ENCODE measurements around the gene MINK1.
"Not testable (repeated sequence)": the region's sequence is repeated elsewhere in the genome, so short reads cannot be mapped to it uniquely, and the experiment has no call there.

Gene MINK1

DNA sequence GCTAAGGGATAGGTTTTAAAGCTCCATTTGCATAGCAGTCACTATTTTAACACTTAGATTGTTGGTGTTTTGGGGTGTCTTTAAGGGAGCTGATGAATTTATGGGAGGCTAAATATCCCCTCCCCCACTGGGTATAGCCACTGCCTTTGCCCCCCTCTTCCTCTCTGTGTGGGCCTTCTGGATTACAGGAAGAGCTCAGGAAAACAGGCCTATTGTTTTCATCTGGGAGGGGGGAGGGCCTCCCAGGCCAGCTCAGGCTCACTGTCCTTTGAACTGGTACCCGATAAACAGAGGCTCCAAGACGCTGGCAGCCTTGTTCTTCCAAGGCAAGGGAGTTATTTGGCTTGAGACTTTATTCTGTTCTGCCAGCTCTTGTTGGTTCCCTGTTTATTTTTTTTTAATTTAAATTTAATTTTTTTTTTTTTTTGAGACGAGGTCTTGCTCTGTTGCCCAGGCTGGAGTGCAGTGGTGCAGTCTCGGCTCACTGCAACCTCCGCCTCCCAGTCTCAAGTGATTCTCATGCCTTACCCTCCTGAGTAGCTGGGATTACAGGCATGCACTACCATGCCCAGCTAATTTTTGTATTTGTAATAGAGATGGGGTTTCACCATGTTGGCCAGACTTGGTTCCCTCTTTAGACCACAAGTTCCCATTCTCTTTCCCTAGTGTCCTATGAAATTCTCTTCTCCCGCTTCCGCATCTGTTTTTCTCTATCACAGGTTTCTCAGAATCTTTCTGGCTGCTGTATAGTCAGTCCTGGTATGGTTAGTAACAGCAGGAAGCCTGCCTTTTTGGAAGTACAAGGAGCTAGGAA is 25.1 kb downstream of the MINK1 start:
- no peak for TF ChIP-seq ZFX (IDR thresholded peaks at IDR 0.05; ENCODE audit: borderline replicate concordance)
- TF ChIP-seq, protein P1, sequence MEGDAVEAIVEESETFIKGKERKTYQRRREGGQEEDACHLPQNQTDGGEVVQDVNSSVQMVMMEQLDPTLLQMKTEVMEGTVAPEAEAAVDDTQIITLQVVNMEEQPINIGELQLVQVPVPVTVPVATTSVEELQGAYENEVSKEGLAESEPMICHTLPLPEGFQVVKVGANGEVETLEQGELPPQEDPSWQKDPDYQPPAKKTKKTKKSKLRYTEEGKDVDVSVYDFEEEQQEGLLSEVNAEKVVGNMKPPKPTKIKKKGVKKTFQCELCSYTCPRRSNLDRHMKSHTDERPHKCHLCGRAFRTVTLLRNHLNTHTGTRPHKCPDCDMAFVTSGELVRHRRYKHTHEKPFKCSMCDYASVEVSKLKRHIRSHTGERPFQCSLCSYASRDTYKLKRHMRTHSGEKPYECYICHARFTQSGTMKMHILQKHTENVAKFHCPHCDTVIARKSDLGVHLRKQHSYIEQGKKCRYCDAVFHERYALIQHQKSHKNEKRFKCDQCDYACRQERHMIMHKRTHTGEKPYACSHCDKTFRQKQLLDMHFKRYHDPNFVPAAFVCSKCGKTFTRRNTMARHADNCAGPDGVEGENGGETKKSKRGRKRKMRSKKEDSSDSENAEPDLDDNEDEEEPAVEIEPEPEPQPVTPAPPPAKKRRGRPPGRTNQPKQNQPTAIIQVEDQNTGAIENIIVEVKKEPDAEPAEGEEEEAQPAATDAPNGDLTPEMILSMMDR (IDR thresholded peaks at IDR 0.05), result no peak
- no peak overlapping the region for H3K27ac ChIP-seq

DNA sequence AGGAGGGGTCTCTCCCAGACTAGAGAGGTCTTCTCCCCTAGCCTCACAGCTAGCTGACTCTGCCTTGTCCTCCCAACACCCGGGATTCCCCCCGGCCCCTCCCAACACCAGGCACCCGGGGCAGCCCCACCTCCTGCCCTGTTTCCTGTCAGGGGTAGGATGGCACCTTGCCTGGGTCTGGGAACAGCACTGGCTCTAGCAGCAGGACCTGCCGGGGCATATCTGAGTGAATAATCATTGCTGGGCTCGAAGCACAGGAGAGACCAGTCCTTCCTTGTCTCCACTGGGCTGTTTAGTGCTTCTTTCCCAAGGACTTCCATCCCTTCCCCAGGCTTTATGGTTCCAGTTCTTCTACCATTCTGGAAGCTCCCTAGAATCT is 25.7 kb downstream of the MINK1 start:
- no peak overlapping the region for H3K27ac ChIP-seq

DNA sequence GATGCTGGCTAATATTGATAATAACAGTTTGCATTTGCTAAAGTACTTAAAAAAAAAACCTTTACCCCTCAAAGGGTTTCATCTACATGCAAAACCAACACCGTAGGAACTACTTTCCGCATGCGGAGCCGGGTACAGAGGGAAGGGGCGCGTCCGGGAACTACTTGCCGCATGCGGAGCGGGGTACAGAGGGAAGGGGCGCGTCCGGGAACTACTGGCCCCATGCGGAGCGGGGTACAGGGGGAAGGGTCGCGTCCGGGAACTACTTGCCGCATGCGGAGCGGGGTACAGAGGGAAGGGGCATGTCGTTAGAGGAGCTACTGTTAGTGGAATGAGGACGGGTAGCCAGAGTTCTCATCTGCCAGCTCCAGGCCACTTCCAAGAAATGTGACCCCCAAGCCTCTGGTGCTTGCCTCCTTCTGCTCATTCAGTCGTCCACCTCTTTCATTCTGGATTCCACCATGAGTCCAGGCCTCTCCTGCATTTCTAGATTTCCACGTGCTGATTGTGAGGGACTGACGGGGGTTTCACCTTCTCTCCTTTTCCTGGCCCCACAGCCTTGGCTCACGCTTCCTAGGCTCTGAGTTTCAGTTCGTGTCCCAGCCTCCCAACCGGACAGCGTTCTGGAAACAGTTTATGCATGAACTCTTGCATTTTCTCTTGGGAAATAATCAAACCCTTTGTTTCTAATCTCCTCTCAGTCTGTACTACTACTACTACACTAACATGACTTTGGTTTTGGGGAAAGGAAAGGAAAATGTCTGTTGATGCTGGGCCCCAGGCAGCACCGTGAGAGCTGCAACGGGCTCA is 26.9 kb downstream of the MINK1 start:
- TF ChIP-seq, protein P1 (IDR thresholded peaks at IDR 0.05), result no peak
- no peak for TF ChIP-seq ZFX (IDR thresholded peaks at IDR 0.05; ENCODE audit: borderline replicate concordance)
- no peak overlapping the region for H3K27ac ChIP-seq

More for the DNA sequence above, 25.7 kb downstream of the MINK1 start:
- TF ChIP-seq ZFX (IDR thresholded peaks at IDR 0.05; ENCODE audit: borderline replicate concordance), result no peak
- TF ChIP-seq, protein P1 (IDR thresholded peaks at IDR 0.05), result no peak

DNA sequence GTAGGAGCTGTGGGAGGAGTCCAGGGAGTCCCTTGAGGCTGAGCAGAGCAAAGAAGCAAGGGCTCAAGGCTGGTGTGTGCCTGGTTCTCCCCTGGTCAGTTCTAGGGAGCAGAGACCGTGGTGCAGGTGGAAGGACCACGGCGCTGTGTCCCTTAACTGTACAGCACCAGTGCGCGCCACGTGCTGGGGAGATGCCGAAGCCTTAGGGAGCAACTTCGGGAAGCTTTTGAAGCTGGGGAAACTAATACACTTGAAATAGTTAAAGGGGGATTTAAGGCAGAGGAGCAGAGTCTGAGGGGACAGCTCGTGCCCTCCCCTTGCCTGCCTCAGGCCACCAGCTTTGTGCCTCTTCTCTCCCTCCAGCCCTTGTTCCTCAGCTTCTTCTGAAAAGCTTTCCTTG is 27.5 kb downstream of the MINK1 start:
- H3K27ac ChIP-seq, result no peak overlapping the region
- TF ChIP-seq, protein P1 (IDR thresholded peaks at IDR 0.05), result no peak
- TF ChIP-seq ZFX (IDR thresholded peaks at IDR 0.05; ENCODE audit: borderline replicate concordance), result no peak

GRCh38 chr17:4861052-4861451 is 27.9 kb downstream of the MINK1 start:
- TF ChIP-seq, protein P1 (IDR thresholded peaks at IDR 0.05), result no peak
- no peak for TF ChIP-seq ZFX (IDR thresholded peaks at IDR 0.05; ENCODE audit: borderline replicate concordance)

GRCh38 chr17:4862720-4863119 is 29.6 kb downstream of the MINK1 start:
- no peak overlapping the region for H3K27ac ChIP-seq
- TF ChIP-seq, protein P1 (IDR thresholded peaks at IDR 0.05), result no peak
- no peak for TF ChIP-seq ZFX (IDR thresholded peaks at IDR 0.05; ENCODE audit: borderline replicate concordance)

More at GRCh38 chr17:4861052-4861451, 27.9 kb downstream of the MINK1 start:
- no peak overlapping the region for H3K27ac ChIP-seq

DNA sequence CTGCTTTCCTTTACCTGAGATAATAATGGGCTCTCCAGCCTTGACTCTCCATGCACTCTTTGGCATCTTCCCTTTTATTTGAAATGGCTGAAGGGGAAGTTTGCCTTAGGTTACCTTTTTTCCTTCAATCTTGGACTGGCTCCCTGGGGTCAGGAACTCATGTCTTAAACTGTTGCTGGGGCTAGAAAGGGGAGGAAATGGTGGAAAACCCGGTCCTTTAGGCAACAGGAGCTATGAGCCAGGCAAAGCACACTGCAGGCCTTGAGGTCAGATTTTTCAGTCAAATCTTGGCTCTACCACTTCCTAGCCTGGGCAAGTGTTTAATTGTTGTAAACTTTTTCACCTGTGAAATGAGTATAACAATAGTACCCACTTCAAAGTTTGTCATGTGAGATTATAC is 30.2 kb downstream of the MINK1 start:
- H3K27ac ChIP-seq, result no peak overlapping the region
- no peak for TF ChIP-seq ZFX (IDR thresholded peaks at IDR 0.05; ENCODE audit: borderline replicate concordance)
- TF ChIP-seq, protein P1 (IDR thresholded peaks at IDR 0.05), result no peak

DNA sequence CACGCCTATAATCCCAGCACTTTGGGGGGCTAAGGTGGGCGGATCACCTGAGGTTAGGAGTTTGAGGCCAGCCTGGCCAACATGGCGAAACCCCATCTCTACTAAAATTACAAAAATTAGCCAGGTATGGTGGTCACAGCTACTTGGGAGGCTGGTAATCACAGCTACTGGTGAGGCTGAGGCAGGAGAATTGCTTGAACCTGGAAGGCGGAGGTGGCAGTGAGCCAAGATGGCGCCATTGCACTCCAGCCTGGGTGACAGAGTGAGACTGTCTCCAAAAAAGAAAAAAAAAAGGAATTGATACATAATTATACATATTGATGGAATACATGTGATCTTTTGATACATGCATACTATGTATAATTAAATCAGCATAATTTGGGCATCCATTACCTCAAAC is 34.4 kb downstream of the MINK1 start:
- H3K27ac ChIP-seq, result not testable (repeated sequence)

DNA sequence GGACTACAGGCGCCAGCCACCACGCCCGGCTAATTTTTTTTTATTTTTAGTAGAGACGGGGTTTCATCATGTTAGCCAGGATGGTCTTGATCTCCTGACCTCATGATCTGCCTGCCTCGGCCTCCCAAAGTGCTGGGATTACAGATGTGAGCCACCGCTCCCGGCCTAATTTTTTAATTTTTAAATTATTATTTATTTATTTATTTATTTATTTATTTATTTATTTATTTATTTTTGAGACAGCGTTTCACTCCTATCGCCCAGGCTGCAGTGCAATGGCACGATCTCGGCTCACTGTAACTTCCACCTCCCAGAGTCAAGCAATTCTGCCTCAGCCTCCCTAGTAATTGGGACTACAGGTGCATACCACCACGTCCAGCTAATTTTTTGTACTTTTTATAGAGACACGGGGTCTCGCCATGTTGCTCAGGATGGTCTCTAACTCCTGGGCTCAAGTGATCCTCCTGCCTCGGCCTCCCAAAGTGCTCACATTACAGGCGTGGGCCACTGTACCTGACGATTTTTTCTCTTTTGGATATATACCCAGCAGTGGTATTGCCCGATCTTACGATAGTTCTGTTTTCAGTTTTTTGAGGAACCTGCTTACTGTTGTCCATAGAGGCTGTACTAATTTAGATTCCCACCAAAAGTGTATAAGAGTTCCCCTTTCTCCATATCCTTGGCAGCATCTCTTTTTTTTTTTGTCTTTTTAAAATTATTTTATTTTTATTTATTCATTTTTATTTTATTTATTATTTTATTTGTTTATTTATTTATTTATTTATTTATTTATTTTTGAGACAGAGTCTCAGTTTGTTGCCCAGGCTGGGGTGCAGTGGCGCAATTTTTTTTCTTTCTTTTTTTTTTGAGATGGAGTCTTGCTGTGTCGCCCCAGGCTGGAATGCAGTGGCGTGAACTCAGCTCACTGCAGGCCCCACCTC is 36.2 kb downstream of the MINK1 start:
- H3K27ac ChIP-seq, result not testable (repeated sequence)

Measured in 22Rv1 (cell line).